MCF 10A (cell line): ENCODE measurements around the gene UNC93A. TPM values are rescaled to one million over a fixed set of nuclear protein-coding genes. Genes with fewer than 3 reads are reported as not detected.

Experiments
- BruUV-seq: library from RNA; stranded (reverse); fragments of 400-500 nt; replicated peaks from 2 replicates; lab custom pipeline; 2021; lab: Mats Ljungman, UMichigan
- CTCF ChIA-PET: fragments of 300-600 bp; sonication (Branson Sonifier 250); formaldehyde crosslinking; extraction: SDS; loops from one replicate; lab custom pipeline; 2021; ENCODE audit warnings: antibody characterized with exemption, inconsistent platforms; lab: Yijun Ruan, JAX
- POLR2A ChIA-PET: fragments of 300-600, 350-650 bp; sonication (Branson Sonifier 250); formaldehyde crosslinking; extraction: SDS; loops from one replicate; lab custom pipeline; 2020; ENCODE audit warnings: antibody characterized with exemption, inconsistent platforms; lab: Yijun Ruan, JAX
- DNase-seq: peaks from one replicate; pipeline ENCODE4 v3.0.0-alpha.2; 2018; ENCODE audit not compliant: unreplicated experiment
- H3K27ac Mint-ChIP-seq: one replicate; pipeline ENCODE4 v1.8.0; 2022; ENCODE audit warnings: mild to moderate bottlenecking, low read depth, mixed read lengths; ENCODE audit not compliant: unreplicated experiment
- H3K27me3 Mint-ChIP-seq: one replicate; pipeline ENCODE4 v1.8.0; 2022; ENCODE audit warnings: mixed read lengths; ENCODE audit not compliant: insufficient read depth, unreplicated experiment
- H3K36me3 Mint-ChIP-seq: one replicate; pipeline ENCODE4 v1.8.0; 2022; ENCODE audit warnings: mild to moderate bottlenecking, moderate library complexity, mixed read lengths; ENCODE audit not compliant: insufficient read depth, unreplicated experiment
- H3K4me1 Mint-ChIP-seq: one replicate; pipeline ENCODE4 v1.8.0; 2022; ENCODE audit warnings: mixed read lengths; ENCODE audit not compliant: insufficient read depth, unreplicated experiment
- H3K4me3 Mint-ChIP-seq: one replicate; pipeline ENCODE4 v1.8.0; 2022; ENCODE audit warnings: mild to moderate bottlenecking, moderate library complexity, mixed read lengths; ENCODE audit not compliant: unreplicated experiment
- H3K9me3 Mint-ChIP-seq: one replicate; pipeline ENCODE4 v1.8.0; 2022; ENCODE audit warnings: mixed read lengths; ENCODE audit not compliant: unreplicated experiment
- intact Hi-C: fragments of 100-400 bp; cut with micrococcal nuclease; formaldehyde crosslinking; loops from 2 replicates; pipeline ENCODE4 v1.14.1; 2022
- total RNA-seq: library from RNA; stranded (reverse); gene quantifications from 2 replicates; pipeline ENCODE4 v1.2.3, GENCODE V29; 2022
- TF ChIP-seq, protein P1 (sequence below): fragments of 200-600 bp; IDR thresholded peaks from one replicate; pipeline ENCODE4 v1.8.0; 2022; ENCODE audit warnings: antibody characterized with exemption, mild to moderate bottlenecking; ENCODE audit not compliant: unreplicated experiment

UNC93A gene
- total RNA-seq, 1 experiment from 2014 or later: not detected

DNA sequence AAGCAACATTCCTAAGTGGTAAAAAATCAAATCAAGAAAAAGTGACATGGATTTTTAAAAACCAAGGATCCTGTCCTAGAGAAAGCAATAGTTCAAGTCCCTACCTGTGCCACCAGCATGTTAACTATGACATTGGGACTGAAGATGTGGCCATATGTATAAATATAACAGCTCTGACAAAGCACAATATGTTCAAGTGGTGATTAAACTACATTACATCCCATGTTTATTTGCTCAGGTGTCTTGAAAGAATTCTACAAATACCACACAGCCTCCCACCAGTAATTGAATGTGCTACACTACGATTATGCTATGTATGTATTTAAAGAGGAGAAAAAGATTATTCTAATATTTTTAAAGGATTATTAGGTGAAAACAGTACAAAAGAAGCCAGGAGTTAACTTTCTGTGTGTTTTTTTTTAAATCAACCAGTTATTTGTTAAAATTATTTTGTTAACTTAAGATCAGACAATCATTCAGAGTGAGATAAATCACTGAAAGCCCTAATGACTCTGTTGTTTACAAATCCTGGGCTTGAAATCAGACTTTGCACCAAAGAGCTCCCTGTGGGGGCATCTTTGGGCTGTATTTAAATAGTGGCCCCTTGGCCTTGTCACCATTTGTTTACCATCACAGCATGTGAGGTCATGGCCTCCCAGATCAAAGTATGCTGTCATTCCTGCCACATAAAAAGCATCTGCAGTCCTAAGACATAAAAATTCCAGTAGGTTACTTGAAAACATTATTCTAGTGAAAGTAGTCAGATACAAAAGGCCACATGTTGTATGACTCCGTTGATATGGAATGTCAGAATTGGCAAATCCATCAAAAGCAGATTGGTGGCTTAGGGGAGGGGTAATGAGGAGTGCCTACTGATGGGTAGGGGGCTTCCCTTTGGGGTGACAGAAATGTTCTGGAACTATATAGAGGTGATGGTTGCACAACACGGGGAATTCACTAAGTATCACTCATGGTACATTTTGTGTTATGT, 50.8 kb downstream of the UNC93A start:
- H3K27me3 Mint-ChIP-seq: peaks cover 54% of the 10 kb centered on the region
- ChIA-PET CTCF (interaction anchor here (2.9 kb wide), 1 partner anchor 10 kb away, joined by 11 read pairs; no protein-coding TSS in a partner anchor), POLR2A (no interaction called here)
- no peaks in the 10 kb centered on the region for H3K9me3 Mint-ChIP-seq
- H3K27ac Mint-ChIP-seq: no peak overlapping the region
- no peaks in the 10 kb centered on the region for H3K4me1 Mint-ChIP-seq
- no TSS peak for BruUV-seq
- intact Hi-C loops: no loop called here
- TF ChIP-seq, protein P1, sequence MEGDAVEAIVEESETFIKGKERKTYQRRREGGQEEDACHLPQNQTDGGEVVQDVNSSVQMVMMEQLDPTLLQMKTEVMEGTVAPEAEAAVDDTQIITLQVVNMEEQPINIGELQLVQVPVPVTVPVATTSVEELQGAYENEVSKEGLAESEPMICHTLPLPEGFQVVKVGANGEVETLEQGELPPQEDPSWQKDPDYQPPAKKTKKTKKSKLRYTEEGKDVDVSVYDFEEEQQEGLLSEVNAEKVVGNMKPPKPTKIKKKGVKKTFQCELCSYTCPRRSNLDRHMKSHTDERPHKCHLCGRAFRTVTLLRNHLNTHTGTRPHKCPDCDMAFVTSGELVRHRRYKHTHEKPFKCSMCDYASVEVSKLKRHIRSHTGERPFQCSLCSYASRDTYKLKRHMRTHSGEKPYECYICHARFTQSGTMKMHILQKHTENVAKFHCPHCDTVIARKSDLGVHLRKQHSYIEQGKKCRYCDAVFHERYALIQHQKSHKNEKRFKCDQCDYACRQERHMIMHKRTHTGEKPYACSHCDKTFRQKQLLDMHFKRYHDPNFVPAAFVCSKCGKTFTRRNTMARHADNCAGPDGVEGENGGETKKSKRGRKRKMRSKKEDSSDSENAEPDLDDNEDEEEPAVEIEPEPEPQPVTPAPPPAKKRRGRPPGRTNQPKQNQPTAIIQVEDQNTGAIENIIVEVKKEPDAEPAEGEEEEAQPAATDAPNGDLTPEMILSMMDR: no peak
- DNase-seq: no peak
- no peak overlapping the region for H3K4me3 Mint-ChIP-seq
- H3K36me3 Mint-ChIP-seq: no peaks in the 10 kb centered on the region

DNA sequence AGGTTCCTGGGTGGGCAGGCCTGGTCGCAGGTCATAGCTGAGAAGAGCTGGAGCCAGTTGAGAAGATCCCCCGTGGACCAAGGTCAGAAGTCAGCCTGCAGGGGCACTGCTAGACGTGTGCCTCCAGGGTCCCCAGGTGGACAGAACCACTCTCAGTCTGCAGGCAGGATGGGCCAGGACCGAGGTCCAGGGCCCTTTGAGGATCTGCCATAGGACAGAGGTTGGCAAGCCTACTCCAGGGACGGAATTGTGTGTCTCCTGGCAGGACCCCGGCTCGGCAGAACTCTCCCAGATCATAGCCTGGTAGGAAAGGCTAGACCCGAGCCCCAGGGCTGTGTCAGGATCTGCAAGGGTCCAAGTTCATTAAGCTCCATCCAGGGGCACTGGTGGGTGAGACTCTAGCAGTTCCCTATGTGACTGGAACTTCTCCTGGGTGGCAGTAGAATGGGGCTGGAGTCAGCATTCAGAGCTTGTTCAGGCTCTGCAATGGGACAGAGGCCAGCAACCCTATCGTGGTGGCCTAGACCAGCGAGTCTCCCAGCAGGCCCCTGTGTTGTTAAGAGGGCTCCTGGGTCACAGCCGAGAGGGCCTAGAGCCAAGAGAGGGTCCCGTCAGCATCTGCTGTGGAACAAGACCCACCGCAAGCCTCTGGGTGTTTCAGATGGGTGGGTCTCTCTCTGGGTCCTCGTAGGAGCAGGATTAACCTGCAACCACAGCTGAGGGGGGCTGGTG, 51.9 kb downstream of the UNC93A start:
- Mint-ChIP-seq H3K36me3 (no peaks in the 10 kb centered on the region), H3K4me1 (no peaks in the 10 kb centered on the region), H3K9me3 (no peaks in the 10 kb centered on the region), H3K4me3 (no peak overlapping the region), H3K27ac (no peak overlapping the region), H3K27me3 (peaks cover 64% of the 10 kb centered on the region)
- TF ChIP-seq, protein P1: no peak
- intact Hi-C loops: no loop called here
- DNase-seq: no peak
- ChIA-PET POLR2A (no interaction called here), CTCF (interaction anchor here (1.1 kb wide), 1 partner anchor 568 kb away, joined by 3 read pairs; no protein-coding TSS in a partner anchor)
- BruUV-seq: no TSS peak

DNA sequence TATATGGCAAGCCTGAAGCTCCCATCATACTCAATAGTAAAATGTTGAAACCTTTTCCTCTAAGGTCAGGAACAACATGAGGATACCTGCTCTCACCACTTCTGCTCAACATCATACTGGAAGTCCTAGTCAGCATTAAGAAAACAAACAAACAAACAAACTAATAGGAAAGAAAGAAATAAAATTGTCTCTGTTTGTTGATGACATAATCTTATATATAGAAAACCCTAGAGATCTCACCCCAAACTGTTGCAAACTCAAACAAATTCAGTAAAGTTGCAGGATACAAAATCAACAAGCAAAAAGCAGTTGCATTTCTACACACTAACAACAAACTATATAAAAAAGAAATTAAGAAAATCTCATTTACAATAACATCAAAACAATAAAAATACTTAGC, 54.2 kb downstream of the UNC93A start:
- ChIA-PET POLR2A (no interaction called here), CTCF (no interaction called here)
- TF ChIP-seq, protein P1: no peak
- H3K4me3 Mint-ChIP-seq: no peak overlapping the region
- intact Hi-C loops: no loop called here
- H3K4me1 Mint-ChIP-seq: no peaks in the 10 kb centered on the region
- no peaks in the 10 kb centered on the region for H3K9me3 Mint-ChIP-seq
- DNase-seq: no peak
- H3K27ac Mint-ChIP-seq: no peak overlapping the region
- peaks cover 84% of the 10 kb centered on the region for H3K27me3 Mint-ChIP-seq
- H3K36me3 Mint-ChIP-seq: no peaks in the 10 kb centered on the region
- BruUV-seq: no TSS peak

DNA sequence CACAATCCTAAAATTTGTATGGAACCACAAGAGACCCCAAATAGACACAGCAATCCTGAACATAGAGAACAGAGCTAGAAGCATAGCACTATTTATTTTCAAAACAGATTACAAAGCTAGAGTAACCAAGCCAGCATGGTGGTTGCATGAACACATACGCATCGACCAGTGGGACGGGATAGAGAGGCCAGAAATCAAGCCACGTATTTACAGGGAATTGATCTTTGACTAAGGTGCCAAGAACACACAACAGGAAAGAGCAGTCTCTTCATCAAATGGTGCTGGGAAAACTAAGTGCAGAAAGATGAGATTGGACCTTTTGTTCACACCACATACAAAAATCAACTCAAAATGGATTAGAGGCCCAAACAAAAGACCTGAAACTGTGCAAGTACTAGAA, 54.8 kb downstream of the UNC93A start:
- peaks cover 82% of the 10 kb centered on the region for H3K27me3 Mint-ChIP-seq
- BruUV-seq: no TSS peak
- CTCF ChIA-PET: no interaction called here
- H3K27ac Mint-ChIP-seq: no peak overlapping the region
- H3K9me3 Mint-ChIP-seq: no peaks in the 10 kb centered on the region
- TF ChIP-seq, protein P1: no peak
- no peak overlapping the region for H3K4me3 Mint-ChIP-seq
- intact Hi-C loops: no loop called here
- H3K4me1 Mint-ChIP-seq: no peaks in the 10 kb centered on the region
- POLR2A ChIA-PET: no interaction called here
- no peaks in the 10 kb centered on the region for H3K36me3 Mint-ChIP-seq
- DNase-seq: no peak
